GM19452 (cell line): Measurements from ENCODE around the gene UBA3.

Source experiments
- ATAC-seq: cut with Tn5 transposase; IDR thresholded peaks from one replicate; pipeline ENCODE4 v1.9.1; 2021; ENCODE audit not compliant: unreplicated experiment

UBA3 gene

DNA sequence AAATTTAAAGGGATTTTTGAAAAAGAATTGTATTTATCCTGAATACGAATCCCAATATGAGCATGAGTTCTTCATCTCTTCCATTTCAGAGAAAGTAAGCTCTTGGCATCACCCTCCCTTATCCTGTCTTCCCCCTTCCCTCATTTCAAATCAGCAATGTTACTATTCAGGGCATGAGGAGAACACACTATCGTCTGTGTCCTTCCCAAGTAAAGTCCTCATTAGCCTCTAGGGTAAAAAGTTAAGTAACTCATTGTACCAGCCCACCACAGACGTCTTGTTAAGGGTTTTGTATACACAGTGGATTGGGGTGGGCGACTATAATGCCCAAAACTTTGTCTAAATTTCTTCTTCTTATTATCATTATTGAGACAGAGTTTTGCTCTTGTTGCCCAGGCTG, 19.4 kb upstream of the UBA3 start:
- no peak for ATAC-seq

DNA sequence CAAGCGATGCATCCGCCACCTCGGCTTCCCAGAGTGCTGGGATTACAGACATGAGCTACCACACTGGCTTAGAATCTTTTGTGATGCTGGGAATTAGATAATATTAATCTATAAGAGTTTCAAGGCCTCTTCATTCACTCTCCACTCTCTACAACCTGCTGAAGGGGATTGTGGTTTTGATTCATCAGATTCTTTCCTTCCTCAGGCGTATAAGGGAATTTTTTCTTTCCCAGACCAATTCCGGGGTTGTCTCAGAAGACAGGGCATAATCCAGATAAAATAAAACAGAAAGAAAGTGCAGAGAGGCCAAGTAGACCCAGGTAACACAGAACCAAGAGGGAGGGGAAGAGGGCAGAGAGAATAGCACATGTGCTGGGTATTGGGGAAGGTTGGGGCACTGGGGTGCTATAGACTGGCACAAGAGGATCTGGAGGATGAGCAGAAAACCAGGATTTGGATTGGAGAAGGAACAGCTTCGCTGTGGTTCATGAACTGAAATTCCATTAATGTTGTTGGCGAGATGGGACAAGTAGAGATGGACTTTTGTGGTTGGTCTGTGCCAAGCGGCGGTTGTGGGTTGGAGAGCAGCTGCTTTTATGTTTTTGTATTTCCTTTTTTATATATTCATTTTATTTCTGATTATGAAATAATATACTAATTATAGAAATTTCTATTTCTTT, 17.4 kb upstream of the UBA3 start:
- ATAC-seq: no peak

DNA sequence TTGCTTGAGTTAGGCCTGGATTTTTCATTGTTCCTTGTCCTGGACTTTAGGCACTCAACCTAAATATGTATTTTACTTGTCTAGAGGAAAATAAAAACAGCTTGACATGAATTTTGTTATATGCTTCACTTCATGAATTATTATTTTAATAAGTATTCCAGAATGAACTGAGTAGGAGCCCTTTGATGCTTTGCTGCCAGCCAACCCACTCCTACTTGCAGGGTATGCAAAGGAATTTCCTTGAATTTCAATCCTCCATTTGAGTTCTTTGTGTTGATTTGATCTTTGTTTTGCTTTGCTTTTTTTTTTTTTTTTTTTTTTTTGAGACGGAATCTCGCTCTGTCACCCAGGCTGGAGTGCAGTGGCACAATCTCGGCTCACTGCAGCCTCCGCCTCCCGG, 16.1 kb upstream of the UBA3 start:
- no peak for ATAC-seq

DNA sequence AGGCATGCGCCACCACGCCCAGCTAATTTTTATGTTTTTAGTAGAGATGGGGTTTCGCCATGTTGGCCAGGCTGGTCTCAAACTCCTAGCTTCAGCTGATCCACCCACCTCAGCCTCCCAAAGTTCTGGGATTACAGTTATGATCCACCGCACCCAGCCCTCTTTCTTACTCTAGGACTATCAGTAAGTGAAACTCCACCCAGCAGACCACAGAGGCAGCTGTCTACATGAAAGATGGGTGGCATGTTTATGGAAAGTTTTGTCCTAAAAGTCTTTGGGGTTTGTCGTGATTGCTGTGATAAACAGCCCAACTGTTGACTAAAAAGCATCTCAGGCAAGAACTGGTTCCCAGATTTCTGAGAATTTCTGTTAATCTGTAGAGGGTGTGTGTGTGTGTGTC, 15.5 kb upstream of the UBA3 start:
- ATAC-seq: no peak

DNA sequence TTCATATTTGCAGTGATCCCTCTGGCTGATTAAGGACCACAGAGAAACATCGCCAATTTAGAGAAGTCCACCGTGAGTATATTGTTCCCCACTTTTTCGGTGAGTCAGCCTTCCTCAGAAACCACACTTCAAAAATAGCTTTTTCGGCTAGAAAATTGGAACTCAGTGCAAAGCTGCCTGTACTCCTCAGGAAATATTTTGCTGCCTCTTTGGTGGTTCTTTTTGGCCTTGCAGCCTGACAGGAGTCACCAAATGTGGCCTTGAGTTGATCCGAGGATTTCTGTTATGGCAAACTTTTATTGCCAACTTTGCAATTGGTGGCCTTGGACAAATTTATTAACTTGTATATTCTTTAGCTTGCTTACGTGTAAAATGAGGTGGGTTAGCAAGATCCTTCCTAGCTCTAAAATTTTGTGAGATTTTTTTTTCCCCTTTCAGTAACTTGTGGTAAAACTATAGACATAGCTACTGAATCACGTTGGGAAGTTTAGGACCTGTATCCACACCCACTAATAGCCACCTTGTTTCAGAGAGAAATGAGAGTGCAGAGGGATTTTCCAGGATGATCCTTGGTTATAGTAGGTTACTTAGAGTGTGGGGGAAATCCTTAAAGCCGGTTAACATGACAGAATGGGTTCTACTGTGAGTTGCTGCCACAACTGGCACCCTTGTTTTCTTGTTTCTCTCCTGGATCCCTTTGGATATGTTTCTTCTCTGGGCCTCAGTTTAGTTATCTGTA, 14.5 kb upstream of the UBA3 start:
- ATAC-seq: no peak

DNA sequence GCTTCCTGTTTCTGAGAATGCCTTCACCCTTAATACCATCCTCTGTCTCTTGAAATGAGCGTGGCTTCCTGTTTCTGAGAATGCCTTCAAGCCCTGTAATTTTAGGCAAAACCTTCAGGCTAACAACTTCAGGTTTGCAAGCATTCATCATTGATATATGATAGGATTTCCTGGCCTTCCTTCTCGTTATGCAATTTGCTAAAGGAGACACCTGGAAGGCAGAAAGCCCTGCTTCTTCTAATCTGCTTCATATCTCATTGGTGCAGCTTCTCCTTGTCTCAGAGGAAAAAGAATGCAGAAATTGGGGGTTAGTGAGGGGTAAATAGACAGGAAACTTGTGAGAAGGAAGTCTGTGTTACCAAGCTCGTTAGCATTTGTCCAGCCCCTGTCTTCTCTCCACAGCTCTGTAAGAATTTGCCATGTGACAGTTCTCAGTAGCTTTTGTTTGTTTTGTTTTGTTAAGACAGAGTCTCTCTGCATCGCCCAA, 11.9 kb upstream of the UBA3 start:
- peak; percentile 74 for ATAC-seq

DNA sequence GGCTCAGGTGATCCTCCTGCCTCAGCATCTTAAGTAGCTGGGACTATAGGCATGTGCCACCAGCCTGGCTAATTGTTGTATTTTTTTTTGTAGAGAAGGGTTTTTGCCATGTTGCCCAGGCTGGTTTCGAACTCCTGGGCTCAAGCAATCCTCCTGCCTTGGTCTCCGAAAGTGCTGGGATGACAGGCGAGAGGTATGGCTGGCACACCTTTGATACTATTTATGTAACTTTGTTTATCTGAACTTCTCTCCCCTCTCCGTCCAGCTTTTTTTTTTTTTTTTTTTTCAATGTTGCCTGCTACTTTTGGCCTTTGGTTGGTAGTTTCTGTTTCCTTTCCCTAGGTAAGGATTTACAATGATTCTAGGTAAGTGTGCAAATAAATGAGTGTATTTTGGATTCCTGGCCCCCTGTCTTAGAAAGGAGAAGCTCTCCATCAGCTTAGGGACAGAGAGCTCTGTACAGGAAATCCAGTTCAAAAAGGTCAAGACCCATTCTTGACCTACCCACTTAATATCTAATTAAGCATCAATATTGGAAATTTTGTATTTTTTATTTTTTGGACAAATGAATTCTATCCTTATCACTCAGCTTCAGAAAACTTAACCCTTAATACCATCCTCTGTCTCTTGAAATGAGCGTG, 11.3 kb upstream of the UBA3 start:
- ATAC-seq: no peak

DNA sequence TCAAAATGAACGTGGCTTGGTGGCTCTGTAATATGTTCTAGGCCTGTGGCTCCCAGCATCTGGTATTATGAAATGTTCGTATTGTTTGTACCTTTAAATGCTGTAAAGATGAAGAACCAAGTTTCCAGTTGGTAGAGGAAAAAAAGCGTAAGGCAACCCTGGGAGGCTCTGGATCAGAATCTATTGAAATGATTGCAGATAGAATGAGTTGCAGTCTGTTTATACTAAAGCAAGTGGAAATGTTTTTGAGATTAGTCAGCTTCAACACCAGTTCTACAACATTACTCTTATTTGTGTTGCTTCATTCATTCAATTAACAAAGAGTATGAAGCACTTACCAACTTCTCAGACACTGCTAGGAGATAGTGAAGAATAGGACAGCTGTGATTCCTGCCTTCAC, 9.9 kb upstream of the UBA3 start:
- ATAC-seq: no peak

DNA sequence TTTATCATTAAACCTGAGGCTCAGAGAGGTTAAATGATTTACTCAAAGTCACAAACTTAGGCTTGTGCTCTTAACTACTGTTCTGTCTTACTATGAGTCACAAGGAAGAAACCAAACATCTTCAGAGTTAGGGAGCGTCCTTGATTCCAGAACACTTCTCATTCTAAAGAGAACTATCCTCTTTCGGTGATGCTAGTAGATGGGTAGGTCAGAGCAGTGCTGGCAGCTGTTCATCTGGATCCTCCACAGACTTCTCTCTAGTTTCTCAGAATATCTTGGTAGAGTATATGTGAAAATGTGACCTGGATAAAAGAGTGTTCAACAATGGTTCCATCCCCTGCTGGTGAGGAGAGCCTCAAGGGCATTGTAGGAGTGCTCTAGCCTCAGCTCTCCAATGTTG, 7.9 kb upstream of the UBA3 start:
- ATAC-seq: peak; percentile 26

DNA sequence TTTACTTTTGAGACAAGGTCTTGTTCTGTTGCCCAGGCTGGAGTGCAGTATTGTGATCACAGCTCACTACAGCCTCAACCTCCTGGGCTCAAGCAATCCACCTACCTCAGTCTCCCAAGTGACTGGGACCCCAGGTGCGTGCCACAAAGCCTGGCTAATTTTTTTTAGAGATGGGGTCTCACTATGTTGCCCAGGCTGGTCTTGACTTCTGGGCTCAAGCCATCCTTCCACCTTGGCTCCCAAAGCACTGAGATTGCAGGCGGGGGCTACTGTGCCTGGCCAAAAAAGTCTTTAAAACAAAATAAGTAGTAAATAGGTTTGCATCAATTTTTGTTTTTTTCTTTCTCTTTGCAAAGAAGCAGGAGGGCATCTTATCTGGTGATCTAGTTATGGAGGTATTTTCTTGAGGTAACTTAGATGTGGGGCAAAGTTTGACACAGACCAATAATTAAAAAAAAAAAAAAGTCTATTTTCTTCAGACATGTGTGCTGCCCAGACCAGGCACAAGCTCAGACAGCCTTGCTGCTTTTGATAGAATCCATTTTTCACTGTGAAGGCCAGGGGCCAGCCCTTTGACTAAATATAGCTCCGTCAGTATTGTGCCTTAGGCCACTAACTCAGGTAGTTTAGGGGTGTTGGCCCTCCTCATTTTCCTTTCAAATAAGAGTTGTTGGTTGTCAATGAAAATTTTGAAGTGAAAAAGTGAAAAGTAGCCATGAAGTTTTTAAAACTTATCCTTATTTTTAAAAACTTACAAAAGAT, 7.0 kb upstream of the UBA3 start:
- no peak for ATAC-seq

DNA sequence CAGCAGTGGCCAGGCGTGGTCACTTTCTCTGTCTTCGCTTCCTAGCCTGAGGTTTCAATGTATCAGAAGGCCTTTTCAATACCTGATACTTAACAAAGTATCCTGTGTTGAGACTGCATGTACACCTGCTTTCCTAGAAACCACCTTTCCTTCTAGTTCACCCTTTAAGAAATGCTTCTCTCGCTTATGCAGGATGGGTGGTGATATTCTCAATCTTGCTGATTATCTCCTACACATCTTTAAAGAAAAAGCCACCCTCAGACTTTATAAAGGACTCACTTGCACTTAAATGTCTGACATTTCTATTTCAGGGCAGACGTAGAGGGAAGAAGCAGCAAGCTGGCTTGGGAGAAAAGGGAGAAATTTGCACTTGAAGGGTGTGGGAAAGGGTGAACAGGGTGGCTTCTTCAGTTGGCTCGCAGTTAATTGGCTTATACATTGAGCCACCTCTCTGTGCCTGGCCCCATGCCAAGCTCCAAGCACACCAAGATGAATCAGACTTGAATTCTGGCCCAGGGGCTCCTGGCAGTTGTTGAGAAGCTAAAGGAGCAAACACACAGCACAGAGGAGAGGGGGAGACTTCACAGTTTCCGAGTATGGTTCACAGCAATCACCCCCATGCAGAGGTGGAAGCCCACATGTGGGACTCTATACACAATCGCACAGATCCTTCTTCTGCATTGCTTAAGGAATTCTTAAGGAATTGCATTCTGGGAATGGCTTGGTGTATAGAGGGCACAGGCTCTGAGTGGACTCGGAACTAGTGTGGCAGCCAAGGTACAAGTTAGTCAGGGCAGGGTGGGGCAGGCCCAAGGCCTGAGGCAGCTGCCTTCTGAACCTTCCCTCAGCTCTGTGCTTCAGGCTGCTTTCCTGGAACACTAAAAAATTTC, 5.9 kb upstream of the UBA3 start:
- ATAC-seq: no peak

DNA sequence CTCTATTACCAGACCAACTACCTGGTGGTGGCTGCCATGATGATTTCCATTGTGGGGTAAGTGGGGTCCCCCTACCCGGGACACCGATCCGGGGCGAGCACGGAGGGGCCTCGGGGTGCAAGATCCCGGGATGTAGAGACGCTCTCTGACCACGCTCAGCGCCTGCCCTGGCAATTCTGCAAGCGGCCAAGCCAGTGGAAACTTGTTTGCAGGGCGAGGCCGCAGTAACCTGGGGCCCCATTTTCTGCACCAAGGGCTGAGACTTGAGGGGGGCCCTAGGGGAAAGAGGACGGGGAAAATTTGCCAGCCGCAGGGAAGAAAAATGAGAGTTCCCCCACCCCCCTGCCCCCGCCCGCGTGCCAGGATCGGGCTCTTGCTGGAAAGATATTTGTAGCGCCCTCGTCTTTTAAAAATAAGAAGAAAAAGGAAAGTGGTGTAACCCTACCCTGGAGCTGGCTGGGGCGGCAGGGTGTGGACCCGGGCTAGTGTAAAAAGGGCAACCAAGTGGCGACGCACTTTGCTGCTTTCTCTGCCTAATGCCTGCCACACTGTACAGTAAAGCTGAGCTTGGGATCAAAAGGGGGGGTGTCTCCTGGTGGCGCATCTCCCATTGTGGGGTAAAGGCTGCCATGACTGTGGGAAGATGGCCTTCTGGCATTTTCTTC, 5.1 kb upstream of the UBA3 start:
- ATAC-seq: no peak

DNA sequence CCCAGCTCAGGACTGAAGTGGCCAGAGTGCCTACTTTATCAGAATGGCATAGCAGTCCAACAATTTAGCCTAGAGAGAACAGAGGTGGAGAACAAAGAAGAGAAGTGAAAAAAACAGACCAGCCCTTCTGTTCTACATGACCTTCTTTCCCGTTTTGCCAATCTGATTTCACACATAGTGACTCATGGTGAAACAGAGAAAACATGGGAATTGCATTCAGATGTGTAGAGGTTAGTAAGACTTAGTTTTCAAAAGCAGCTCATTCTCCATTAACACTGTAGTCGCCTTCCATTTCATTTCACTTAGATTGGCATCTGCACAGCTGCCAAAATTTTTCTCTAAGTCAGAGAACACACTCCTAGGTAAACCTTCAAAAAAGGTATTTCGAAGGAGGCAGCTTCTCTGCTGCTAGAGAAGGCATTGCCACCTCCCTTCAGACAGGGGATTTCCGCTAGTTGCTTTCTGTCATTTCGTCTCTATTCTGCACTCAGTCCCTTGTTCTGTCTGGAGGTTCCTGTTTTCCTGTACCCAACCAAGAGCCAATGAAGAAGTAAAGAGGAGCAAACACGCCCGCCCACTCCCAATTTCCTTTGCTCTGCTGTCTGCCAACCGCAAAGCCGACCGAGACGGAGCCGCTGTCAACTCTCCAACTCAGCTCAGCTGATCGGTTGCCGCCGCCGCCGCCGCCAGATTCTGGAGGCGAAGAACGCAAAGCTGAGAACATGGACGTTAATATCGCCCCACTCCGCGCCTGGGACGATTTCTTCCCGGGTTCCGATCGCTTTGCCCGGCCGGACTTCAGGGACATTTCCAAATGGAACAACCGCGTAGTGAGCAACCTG, 4.4 kb upstream of the UBA3 start, which contains the start of gene ARL6IP5:
TSS of gene ARL6IP5 (plus strand) at position 612 of the 842 bp plus-strand sequence. CDS start at position 723, 111 bp downstream.
- ATAC-seq: peak; percentile 48

DNA sequence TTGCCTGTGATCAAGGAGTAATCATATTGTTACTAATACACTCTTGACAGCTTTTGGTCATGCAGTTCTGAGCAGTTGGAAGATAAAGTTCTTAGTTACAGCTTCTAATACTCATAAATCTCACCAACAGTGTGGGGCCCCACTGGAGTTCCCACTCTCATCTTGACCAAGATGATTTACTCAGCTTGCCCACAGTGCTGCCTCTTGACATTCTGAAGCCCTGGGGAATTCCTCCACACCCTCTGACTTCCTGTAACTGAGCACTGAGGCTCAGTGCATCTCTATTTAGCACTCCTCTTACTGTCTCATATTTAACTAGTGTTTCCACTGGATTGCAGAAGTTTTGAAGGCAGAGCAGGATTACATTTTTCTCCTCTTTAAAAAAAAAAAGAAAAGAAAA, 2.6 kb upstream of the UBA3 start:
- ATAC-seq: peak; percentile 64

DNA sequence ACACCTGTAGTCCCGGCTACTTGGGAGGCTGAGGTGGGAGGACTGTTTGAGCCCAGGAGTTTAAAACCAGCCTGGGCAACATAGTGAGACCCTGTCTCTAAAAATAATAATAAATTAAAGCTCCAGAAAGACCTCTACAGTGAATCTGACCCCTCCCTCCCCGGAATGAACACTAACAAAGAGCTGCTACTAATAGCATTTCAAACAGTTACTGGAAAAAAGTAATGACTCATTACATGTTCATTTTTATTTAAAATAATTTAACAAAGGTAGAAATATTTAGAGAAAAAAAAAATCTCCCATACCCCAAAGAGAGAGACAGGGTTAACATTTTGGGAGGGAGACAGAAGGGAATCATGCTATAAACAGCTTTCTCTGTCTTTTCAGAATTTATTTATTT, 2.2 kb upstream of the UBA3 start:
- ATAC-seq: no peak

DNA sequence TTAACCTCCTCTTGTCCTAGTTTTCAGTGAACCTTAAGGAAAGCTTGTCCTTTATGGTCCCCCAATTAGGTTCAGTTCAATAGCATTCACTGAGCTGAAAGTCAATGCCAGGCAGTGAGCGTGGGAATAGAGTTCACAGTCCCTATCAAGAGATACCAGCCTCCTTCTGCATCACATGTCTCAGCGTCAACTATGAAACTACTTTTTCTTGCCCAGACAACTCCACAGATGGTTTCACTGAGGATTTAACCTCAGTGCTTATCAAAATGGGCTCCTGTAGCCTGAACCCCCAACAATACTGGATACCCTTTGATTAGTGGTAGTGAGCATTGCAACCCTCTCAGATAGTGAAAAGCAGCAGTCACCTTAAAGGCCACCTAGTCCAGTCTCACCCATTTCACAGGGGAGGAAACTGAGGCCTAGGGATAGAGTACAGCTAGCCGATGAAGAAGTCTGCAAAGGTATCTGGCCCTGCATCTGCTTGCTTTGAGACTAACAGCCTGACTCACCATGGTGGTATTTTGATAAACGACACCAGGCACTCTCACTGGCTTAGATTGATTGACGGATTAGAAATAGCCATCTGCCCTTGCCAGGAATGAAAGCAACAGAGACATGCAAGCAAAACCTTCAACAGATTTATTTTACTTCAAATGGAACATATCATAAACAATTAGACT, 1.6 kb upstream of the UBA3 start:
- ATAC-seq: no peak

DNA sequence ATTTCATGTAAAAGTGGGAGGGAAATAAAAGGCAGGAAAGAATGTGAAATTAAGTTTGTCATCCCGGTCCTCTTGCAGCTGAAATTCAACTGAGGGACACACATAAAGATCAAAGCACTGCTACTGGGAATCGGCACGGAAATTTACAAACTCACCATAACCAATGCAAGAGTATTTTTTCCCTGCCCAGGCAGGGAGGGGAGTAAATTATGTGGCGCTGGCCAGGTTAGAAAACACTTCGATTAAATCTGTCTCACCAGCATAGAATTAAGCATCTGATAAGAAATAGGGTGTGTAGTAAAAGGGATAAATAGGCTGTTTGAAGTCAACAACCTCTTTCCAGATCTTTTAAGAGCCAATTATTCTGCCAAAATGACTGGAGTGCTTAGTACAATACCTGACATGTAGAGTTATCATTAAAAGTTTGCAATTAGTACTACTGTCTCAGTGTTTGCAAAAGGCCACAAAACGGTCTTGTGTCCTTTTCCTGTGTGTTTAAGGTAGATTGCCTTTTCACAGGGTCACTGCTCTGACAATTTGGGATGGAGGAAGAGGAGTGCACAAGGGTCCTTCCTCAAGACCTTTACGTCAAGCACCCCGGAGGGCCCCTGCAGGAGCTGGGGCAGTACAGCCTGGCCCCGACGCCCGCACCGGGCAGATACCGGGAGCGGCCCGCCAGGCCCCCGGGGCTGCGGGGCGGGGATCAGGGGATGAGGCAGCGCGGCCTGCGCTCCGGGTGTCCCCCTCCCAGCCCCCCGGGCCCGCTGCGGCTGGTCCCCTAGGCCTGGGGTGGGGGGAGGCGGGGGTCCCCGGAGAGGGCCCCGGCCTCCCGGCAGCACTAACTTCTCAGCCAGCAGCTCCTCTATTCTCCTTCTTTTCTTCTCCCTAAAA, 651 bp downstream of the UBA3 start:
- peak; percentile 8 for ATAC-seq
